IMR-90 (cell line): ENCODE measurements around the gene ATP5MC3. TPM values are rescaled to one million over a fixed set of nuclear protein-coding genes. Genes with fewer than 3 reads are reported as not detected.

Experiments used
- ATAC-seq: fragments of 200-7000 bp; cut with Tn5 transposase; 2 replicates; pipeline ENCODE4 v1.9.1; 2020; ENCODE audit warnings: low read depth, mild to moderate bottlenecking, moderate library complexity
- BruUV-seq: library from RNA; stranded (reverse); fragments of 400-500 nt; replicated peaks from 2 replicates; lab custom pipeline; 2021; lab: Mats Ljungman, UMichigan
- CTCF ChIA-PET: fragments of 300-600 bp; formaldehyde crosslinking; extraction: SDS; loops from one replicate; lab custom pipeline; 2021; ENCODE audit warnings: antibody characterized with exemption; lab: Yijun Ruan, JAX
- POLR2A ChIA-PET: fragments of 300-600 bp; sonication (Branson Sonifier 250); formaldehyde crosslinking; loops from one replicate; lab custom pipeline; 2022; ENCODE audit warnings: antibody characterized with exemption; ENCODE audit not compliant: unreplicated experiment; lab: Charles Lee
- DNase-seq: peaks from one replicate; pipeline ENCODE4 v3.0.0; 2013
- H2AFZ ChIP-seq: replicated peaks from 2 replicates; pipeline ENCODE3; 2013; ENCODE audit warnings: low read length, mild to moderate bottlenecking; ENCODE audit not compliant: poor library complexity
- H2AK5ac ChIP-seq: 2 replicates; pipeline ENCODE4 v1.6.1; 2013; ENCODE audit warnings: low read depth, low read length, inconsistent platforms
- H2AK9ac ChIP-seq: replicated peaks from 2 replicates; pipeline ENCODE3; 2013; ENCODE audit warnings: mild to moderate bottlenecking, low read depth, low read length, moderate library complexity; ENCODE audit not compliant: poor library complexity
- H2BK120ac ChIP-seq: 2 replicates; pipeline ENCODE4 v1.6.1; 2013; ENCODE audit warnings: low read depth, low read length, inconsistent platforms
- H2BK15ac ChIP-seq: 3 replicates; pipeline ENCODE4 v1.6.1; 2013; ENCODE audit warnings: low read depth, low read length, inconsistent platforms
- H2BK20ac ChIP-seq: 2 replicates; pipeline ENCODE4 v1.6.1; 2013; ENCODE audit warnings: low read depth, mild to moderate bottlenecking, inconsistent platforms, low read length, moderate library complexity
- H2BK5ac ChIP-seq: 2 replicates; pipeline ENCODE4 v1.6.1; 2013; ENCODE audit warnings: mild to moderate bottlenecking, low read depth, low read length, inconsistent platforms; ENCODE audit not compliant: poor library complexity, severe bottlenecking
- H3K14ac ChIP-seq: replicated peaks from 2 replicates; pipeline ENCODE4 v1.6.1; 2013; ENCODE audit warnings: low read depth, low read length, inconsistent platforms
- H3K18ac ChIP-seq: 2 replicates; pipeline ENCODE4 v1.6.1; 2013; ENCODE audit warnings: low read depth, low read length, control low read depth
- H3K23ac ChIP-seq: 2 replicates; pipeline ENCODE4 v1.6.1; 2013; ENCODE audit warnings: low read depth, low read length, inconsistent platforms
- H3K27ac ChIP-seq: 2 replicates; pipeline ENCODE4 v1.5.1; 2013; ENCODE audit warnings: mild to moderate bottlenecking, control low read depth, low read length; ENCODE audit not compliant: insufficient read depth
- H3K27me3 ChIP-seq: 2 replicates; pipeline ENCODE4 v1.6.1; 2013; ENCODE audit warnings: low read length; ENCODE audit not compliant: control insufficient read depth, insufficient read depth
- H3K36me3 ChIP-seq: 2 replicates; pipeline ENCODE4 v1.6.1; 2013; ENCODE audit warnings: low read length, mixed read lengths; ENCODE audit not compliant: control insufficient read depth, insufficient read depth
- H3K4ac ChIP-seq: 2 replicates; pipeline ENCODE4 v1.6.1; 2013; ENCODE audit warnings: low read depth, low read length, inconsistent platforms
- H3K4me1 ChIP-seq: 2 replicates; pipeline ENCODE4 v1.6.1; 2013; ENCODE audit warnings: low read length, mixed read lengths; ENCODE audit not compliant: control insufficient read depth, insufficient read depth
- H3K4me2 ChIP-seq: 2 replicates; pipeline ENCODE4 v1.6.1; 2013; ENCODE audit warnings: low read depth, mild to moderate bottlenecking, control low read depth, low read length, moderate library complexity
- H3K4me3 ChIP-seq: 2 replicates; pipeline ENCODE4 v1.5.1; 2013; ENCODE audit warnings: low read depth, mild to moderate bottlenecking, control low read depth, low read length, moderate library complexity; ENCODE audit not compliant: insufficient read depth
- H3K56ac ChIP-seq: 2 replicates; pipeline ENCODE4 v1.6.1; 2013; ENCODE audit warnings: low read length, inconsistent platforms; ENCODE audit not compliant: insufficient read depth; ENCODE audit errors: extremely low read depth
- H3K79me1 ChIP-seq, 2 experiments: 2 replicates each; pipeline ENCODE4 v1.6.1; 2013; ENCODE audit warnings: low read length in 2 of 2, inconsistent platforms in 1 of 2, low read depth in 1 of 2
- H3K9ac ChIP-seq: 2 replicates; pipeline ENCODE4 v1.6.1; 2013; ENCODE audit warnings: low read depth, low read length, control low read depth
- H3K9me1 ChIP-seq: 2 replicates; pipeline ENCODE4 v1.6.1; 2013; ENCODE audit warnings: low read length, inconsistent platforms; ENCODE audit not compliant: insufficient read depth
- H3K9me3 ChIP-seq: 2 replicates; pipeline ENCODE4 v1.6.1; 2013; ENCODE audit warnings: low read length; ENCODE audit not compliant: control insufficient read depth, insufficient read depth
- H4K20me1 ChIP-seq: 2 replicates; pipeline ENCODE4 v1.6.1; 2013; ENCODE audit warnings: low read length, inconsistent platforms; ENCODE audit not compliant: insufficient read depth
- H4K5ac ChIP-seq: 2 replicates; pipeline ENCODE4 v1.6.1; 2013; ENCODE audit warnings: mild to moderate bottlenecking, low read depth, low read length, control low read depth
- H4K8ac ChIP-seq, 2 experiments: 2 replicates each; pipeline ENCODE4 v1.6.1; 2013; ENCODE audit warnings: low read depth in 2 of 2, low read length in 2 of 2, control low read depth in 1 of 2, inconsistent platforms in 1 of 2
- H4K91ac ChIP-seq: 2 replicates; pipeline ENCODE4 v1.6.1; 2013; ENCODE audit warnings: low read depth, low read length, inconsistent platforms; ENCODE audit not compliant: insufficient read depth
- CEBPB ChIP-seq: IDR thresholded peaks from 2 replicates; pipeline ENCODE4 v1.6.1; 2012; ENCODE audit warnings: low read depth, low read length, improper control_type of control experiment
- CHD1 ChIP-seq: IDR thresholded peaks from 2 replicates; pipeline ENCODE4 v1.6.1; 2012; ENCODE audit warnings: low read depth, low read length, improper control_type of control experiment
- FOS ChIP-seq: fragments of 150-350 bp; IDR thresholded peaks from 2 replicates; pipeline ENCODE4 v1.6.1; 2016; ENCODE audit warnings: low read depth, low read length
- MAFK ChIP-seq: IDR thresholded peaks from 2 replicates; pipeline ENCODE4 v1.6.1; 2012; ENCODE audit warnings: low read depth, low read length, improper control_type of control experiment
- MXI1 ChIP-seq: IDR thresholded peaks from 2 replicates; pipeline ENCODE4 v1.6.1; 2012; ENCODE audit warnings: low read depth, mild to moderate bottlenecking, low read length, moderate library complexity, borderline replicate concordance
- RAD21 ChIP-seq: IDR thresholded peaks from 2 replicates; pipeline ENCODE4 v1.6.1; 2012; ENCODE audit warnings: low read length, improper control_type of control experiment
- RCOR1 ChIP-seq: IDR thresholded peaks from 2 replicates; pipeline ENCODE4 v1.6.1; 2012; ENCODE audit warnings: mild to moderate bottlenecking, low read length, improper control_type of control experiment; ENCODE audit not compliant: insufficient replicate concordance
- RFX5 ChIP-seq: IDR thresholded peaks from 2 replicates; pipeline ENCODE4 v1.8.0; 2012; ENCODE audit warnings: low read depth, mild to moderate bottlenecking, low read length, moderate library complexity
- SMC3 ChIP-seq: fragments of 150-350 bp; IDR thresholded peaks from 2 replicates; pipeline ENCODE4 v1.6.1; 2016; ENCODE audit warnings: low read depth, mild to moderate bottlenecking, antibody characterized with exemption, low read length, moderate library complexity
- WGBS, 2 experiments: methylation state at CpG; one replicate each; pipeline versions ENCODE4 v1.1.5 to v1.1.7; 2013; ENCODE audit warnings: missing lambda C conversion rate in 2 of 2; ENCODE audit not compliant: insufficient read length in 1 of 2; ENCODE audit errors: extremely low coverage in 2 of 2; 5-methylcytosine and 5-hydroxymethylcytosine counted together
- dilution Hi-C: fragments of 300-500 bp; cut with HindIII; formaldehyde crosslinking; loops from one replicate; pipeline ENCODE4 v1.14.3; 2018; ENCODE audit warnings: low sequenced_read_pairs; ENCODE audit not compliant: unreplicated experiment
- in situ Hi-C: fragments of 300-500 bp; cut with MboI; formaldehyde crosslinking; loops from 3 replicates; pipeline ENCODE4 v1.14.3; 2019; ENCODE audit warnings: low sequenced_read_pairs, inconsistent platforms, mixed read lengths
- intact Hi-C: fragments of 100-400 bp; cut with micrococcal nuclease; formaldehyde crosslinking; loops from 2 replicates; pipeline ENCODE4 v1.10.0; 2022
- polyA plus RNA-seq, 3 experiments: library from polyadenylated mRNA; depleted of rRNA; stranded (reverse); fragments of >200 nt; gene quantifications; 2 replicates each; pipeline ENCODE4 v1.2.3, GENCODE V29; 2012; ENCODE audit warnings: low replicate concordance in 1 of 3
- total RNA-seq: library from RNA; depleted of rRNA; stranded (reverse); fragments of >200 nt; gene quantifications from 2 replicates; pipeline ENCODE4 v1.2.3, GENCODE V29; 2012
- TF ChIP-seq, protein P1 (sequence below): conservative IDR thresholded peaks from 2 replicates; pipeline ENCODE4 v1.5.1; 2012; ENCODE audit warnings: mild to moderate bottlenecking, low read depth, low read length, improper control_type of control experiment
- TF ChIP-seq, protein P2 (sequence below): fragments of 150-350 bp; IDR thresholded peaks from 2 replicates; pipeline ENCODE4 v1.6.1; 2016; ENCODE audit warnings: low read depth, mild to moderate bottlenecking, low read length, moderate library complexity, borderline replicate concordance

ATP5MC3 gene
- total and polyA plus RNA-seq, 2 of the 4 experiments (the other 2 are of a cell fraction): 167 to 365 TPM

DNA sequence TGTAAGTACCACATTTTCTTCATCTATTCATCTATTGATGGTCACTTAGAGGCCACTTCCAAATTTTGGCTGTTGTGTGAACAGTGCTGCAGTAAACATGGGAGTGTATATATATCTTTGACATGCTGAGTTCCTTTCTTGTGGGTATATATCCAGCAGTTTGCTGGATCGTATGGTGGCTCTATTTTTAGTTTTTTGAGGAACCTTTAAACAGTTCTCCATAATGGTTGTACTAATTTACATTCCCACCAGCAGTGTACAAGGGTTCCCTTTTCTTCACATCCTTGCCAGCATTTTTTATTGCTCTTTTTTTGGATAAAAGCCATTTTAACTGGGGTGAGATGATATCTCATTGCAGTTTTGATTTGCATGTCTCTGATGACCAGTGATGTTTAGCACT is 7.3 kb upstream of the ATP5MC3 start:
- H4K8ac ChIP-seq: no peak overlapping the region
- H2AK9ac ChIP-seq: no peak overlapping the region
- H3K79me1 ChIP-seq: no peaks in the 10 kb centered on the region
- H3K56ac ChIP-seq: no peak overlapping the region
- TF ChIP-seq CEBPB (no peak), RAD21 (no peak), FOS (no peak), MAFK (no peak), MXI1 (no peak), RCOR1 (no peak), RFX5 (no peak), SMC3 (no peak), CHD1 (no peak)
- TF ChIP-seq, protein P1, sequence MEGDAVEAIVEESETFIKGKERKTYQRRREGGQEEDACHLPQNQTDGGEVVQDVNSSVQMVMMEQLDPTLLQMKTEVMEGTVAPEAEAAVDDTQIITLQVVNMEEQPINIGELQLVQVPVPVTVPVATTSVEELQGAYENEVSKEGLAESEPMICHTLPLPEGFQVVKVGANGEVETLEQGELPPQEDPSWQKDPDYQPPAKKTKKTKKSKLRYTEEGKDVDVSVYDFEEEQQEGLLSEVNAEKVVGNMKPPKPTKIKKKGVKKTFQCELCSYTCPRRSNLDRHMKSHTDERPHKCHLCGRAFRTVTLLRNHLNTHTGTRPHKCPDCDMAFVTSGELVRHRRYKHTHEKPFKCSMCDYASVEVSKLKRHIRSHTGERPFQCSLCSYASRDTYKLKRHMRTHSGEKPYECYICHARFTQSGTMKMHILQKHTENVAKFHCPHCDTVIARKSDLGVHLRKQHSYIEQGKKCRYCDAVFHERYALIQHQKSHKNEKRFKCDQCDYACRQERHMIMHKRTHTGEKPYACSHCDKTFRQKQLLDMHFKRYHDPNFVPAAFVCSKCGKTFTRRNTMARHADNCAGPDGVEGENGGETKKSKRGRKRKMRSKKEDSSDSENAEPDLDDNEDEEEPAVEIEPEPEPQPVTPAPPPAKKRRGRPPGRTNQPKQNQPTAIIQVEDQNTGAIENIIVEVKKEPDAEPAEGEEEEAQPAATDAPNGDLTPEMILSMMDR: no peak
- TF ChIP-seq, protein P2, sequence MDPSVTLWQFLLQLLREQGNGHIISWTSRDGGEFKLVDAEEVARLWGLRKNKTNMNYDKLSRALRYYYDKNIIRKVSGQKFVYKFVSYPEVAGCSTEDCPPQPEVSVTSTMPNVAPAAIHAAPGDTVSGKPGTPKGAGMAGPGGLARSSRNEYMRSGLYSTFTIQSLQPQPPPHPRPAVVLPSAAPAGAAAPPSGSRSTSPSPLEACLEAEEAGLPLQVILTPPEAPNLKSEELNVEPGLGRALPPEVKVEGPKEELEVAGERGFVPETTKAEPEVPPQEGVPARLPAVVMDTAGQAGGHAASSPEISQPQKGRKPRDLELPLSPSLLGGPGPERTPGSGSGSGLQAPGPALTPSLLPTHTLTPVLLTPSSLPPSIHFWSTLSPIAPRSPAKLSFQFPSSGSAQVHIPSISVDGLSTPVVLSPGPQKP: no peak
- H3K14ac ChIP-seq: no peak overlapping the region
- H2BK15ac ChIP-seq: no peak overlapping the region
- H4K91ac ChIP-seq: no peak overlapping the region
- no peaks in the 10 kb centered on the region for H4K20me1 ChIP-seq
- WGBS, 2 experiments: no CpG with 5 or more reads among the region's 1 CpG
- no peak overlapping the region for H2AFZ ChIP-seq
- intact Hi-C loops: no loop called here
- no peak overlapping the region for H4K5ac ChIP-seq
- no peaks in the 10 kb centered on the region for H3K4me1 ChIP-seq
- ChIA-PET CTCF (no interaction called here), POLR2A (no interaction called here)
- no peak overlapping the region for H2BK20ac ChIP-seq
- H3K9me3 ChIP-seq: no peaks in the 10 kb centered on the region
- dilution Hi-C loops: no loop called here
- BruUV-seq: no TSS peak
- in situ Hi-C loops: no loop called here
- H3K9ac ChIP-seq: no peak overlapping the region
- H3K27ac ChIP-seq: no peak overlapping the region
- no peak overlapping the region for H3K4me2 ChIP-seq
- H3K9me1 ChIP-seq: no peaks in the 10 kb centered on the region
- no peak overlapping the region for H3K23ac ChIP-seq
- no peaks in the 10 kb centered on the region for H3K27me3 ChIP-seq
- H2BK5ac ChIP-seq: no peak overlapping the region
- no peak for ATAC-seq
- H3K4ac ChIP-seq: no peak overlapping the region
- H3K36me3 ChIP-seq: no peaks in the 10 kb centered on the region
- H2AK5ac ChIP-seq: no peak overlapping the region
- no peak overlapping the region for H3K18ac ChIP-seq
- DNase-seq: no peak
- no peak overlapping the region for H2BK120ac ChIP-seq
- H3K4me3 ChIP-seq: no peak overlapping the region
